Liver (tissue), 9 donors: ENCODE measurements around the gene RTCB. TPM values are rescaled to one million over a fixed set of nuclear protein-coding genes. Genes with fewer than 3 reads are reported as not detected.

Experiments
- DNase-seq: peaks from one replicate; pipeline ENCODE4 v3.0.0-alpha.2; 2017; ENCODE audit warnings: low spot score
- H3K27ac ChIP-seq, 2 donors: one replicate each; pipeline ENCODE4 v1.7.0; 2013; ENCODE audit warnings: inconsistent platforms in 2 of 2, low read length in 2 of 2, control low read depth in 1 of 2, low read depth in 1 of 2, mild to moderate bottlenecking in 1 of 2
- H3K27me3 ChIP-seq, 4 donors: one replicate each; pipeline versions ENCODE4 v1.6.1 to v1.7.0; 2013; ENCODE audit warnings: low read length in 3 of 4, inconsistent platforms in 1 of 4, mild to moderate bottlenecking in 1 of 4, moderate library complexity in 1 of 4; ENCODE audit not compliant: control insufficient read depth in 4 of 4, insufficient read depth in 4 of 4
- H3K36me3 ChIP-seq, 4 donors: one replicate each; pipeline versions ENCODE4 v1.6.1 to v1.7.0; 2013; ENCODE audit warnings: low read length in 3 of 4, mild to moderate bottlenecking in 3 of 4, low read depth in 1 of 4, moderate library complexity in 1 of 4; ENCODE audit not compliant: control insufficient read depth in 4 of 4, insufficient read depth in 3 of 4
- H3K4me1 ChIP-seq, 4 donors: one replicate each; pipeline versions ENCODE4 v1.6.1 to v1.7.0; 2013; ENCODE audit warnings: low read length in 3 of 4, mild to moderate bottlenecking in 3 of 4, moderate library complexity in 1 of 4; ENCODE audit not compliant: control insufficient read depth in 4 of 4, insufficient read depth in 4 of 4
- H3K4me3 ChIP-seq, 3 donors: one replicate each; pipeline versions ENCODE4 v1.6.1 to v1.7.0; 2013; ENCODE audit warnings: low read length in 3 of 3, control low read depth in 1 of 3, low read depth in 1 of 3, mild to moderate bottlenecking in 1 of 3
- H3K9ac ChIP-seq, 2 donors: one replicate each; pipeline ENCODE4 v1.7.0; 2013; ENCODE audit warnings: low read length in 2 of 2, mild to moderate bottlenecking in 2 of 2, moderate library complexity in 2 of 2, control low read depth in 1 of 2, low read depth in 1 of 2
- H3K9me3 ChIP-seq, 4 donors: one replicate each; pipeline versions ENCODE4 v1.6.1 to v1.7.0; 2013; ENCODE audit warnings: low read length in 3 of 4; ENCODE audit not compliant: control insufficient read depth in 4 of 4
- EGR1 ChIP-seq, 2 donors: IDR thresholded peaks; 2 replicates each; pipeline ENCODE4 v1.6.1; 2016 to 2018; ENCODE audit warnings: antibody characterized with exemption in 2 of 2, low read depth in 2 of 2
- FOXA1 ChIP-seq: IDR thresholded peaks from 2 replicates; pipeline ENCODE4 v1.6.1; 2016; ENCODE audit warnings: antibody characterized with exemption
- FOXA2 ChIP-seq: IDR thresholded peaks from 2 replicates; pipeline ENCODE4 v1.6.1; 2016; ENCODE audit warnings: antibody characterized with exemption
- GABPA ChIP-seq, 2 donors: IDR thresholded peaks in 1 of 2; conservative IDR thresholded peaks in 1 of 2; 2 replicates each; pipeline ENCODE4 v1.6.1; 2016; ENCODE audit warnings: antibody characterized with exemption in 2 of 2, mild to moderate bottlenecking in 1 of 2, moderate library complexity in 1 of 2
- HNF4A ChIP-seq, 2 donors: conservative IDR thresholded peaks; 2 replicates each; pipeline ENCODE4 v1.6.1; 2016; ENCODE audit warnings: antibody characterized with exemption in 2 of 2, mild to moderate bottlenecking in 2 of 2
- HNF4G ChIP-seq: IDR thresholded peaks from 2 replicates; pipeline ENCODE4 v1.6.1; 2016; ENCODE audit warnings: antibody characterized with exemption
- JUND ChIP-seq, 2 donors: IDR thresholded peaks; 2 replicates each; pipeline ENCODE4 v1.6.1; 2016; ENCODE audit warnings: antibody characterized with exemption in 2 of 2
- NR2F2 ChIP-seq: IDR thresholded peaks from 2 replicates; pipeline ENCODE4 v1.6.1; 2016; ENCODE audit warnings: antibody characterized with exemption
- RAD21 ChIP-seq, 2 donors: IDR thresholded peaks; 2 replicates each; pipeline ENCODE4 v1.6.1; 2016; ENCODE audit warnings: antibody characterized with exemption in 2 of 2, mild to moderate bottlenecking in 2 of 2
- RXRA ChIP-seq, 2 donors: IDR thresholded peaks; 2 replicates each; pipeline ENCODE4 v1.6.1; 2017 to 2018; ENCODE audit warnings: antibody characterized with exemption in 2 of 2, mild to moderate bottlenecking in 1 of 2
- SP1 ChIP-seq: IDR thresholded peaks from 2 replicates; pipeline ENCODE4 v1.6.1; 2018; ENCODE audit warnings: antibody characterized with exemption, mild to moderate bottlenecking
- TAF1 ChIP-seq: conservative IDR thresholded peaks from 2 replicates; pipeline ENCODE4 v1.6.1; 2016; ENCODE audit warnings: antibody characterized with exemption, mild to moderate bottlenecking
- YY1 ChIP-seq: IDR thresholded peaks from 2 replicates; pipeline ENCODE4 v1.6.1; 2016; ENCODE audit warnings: antibody characterized with exemption, mild to moderate bottlenecking
- WGBS: extraction: QIAGEN DNeasy Blood & Tissue Kit; methylation state at CpG from one replicate; pipeline ENCODE4 v1.1.7; 2013; 5-methylcytosine and 5-hydroxymethylcytosine counted together
- polyA plus RNA-seq, 2 donors: library from polyadenylated mRNA; stranded (reverse) in 1 of 2; unstranded in 1 of 2; fragments of 200-250 nt in 1 of 2; fragments of >200 nt in 1 of 2; fragmentation: Nextera tagmentation in 1 of 2; extraction: Ambion mirVana in 1 of 2; gene quantifications; one replicate each; pipeline versions ENCODE4 v1.2.1 to v1.2.3, GENCODE V29; 2013 to 2015
- total RNA-seq, 2 donors: library from RNA; depleted of rRNA; stranded (reverse); fragments of >200 nt; gene quantifications; one replicate each; pipeline ENCODE4 v1.2.3, GENCODE V29; 2014
- TF ChIP-seq, protein P1 (sequence below): IDR thresholded peaks from 2 replicates; pipeline ENCODE4 v1.6.1; 2016; ENCODE audit warnings: antibody characterized with exemption
- TF ChIP-seq, protein P2 (sequence below): IDR thresholded peaks from 2 replicates; pipeline ENCODE4 v1.6.1; 2016; ENCODE audit warnings: antibody characterized with exemption, mild to moderate bottlenecking
- TF ChIP-seq, protein P3 (sequence below): IDR thresholded peaks from 2 replicates; pipeline ENCODE4 v1.6.1; 2016; ENCODE audit warnings: antibody characterized with exemption
- TF ChIP-seq, protein P4 (sequence below): IDR thresholded peaks from 2 replicates; pipeline ENCODE4 v1.6.1; 2016; ENCODE audit warnings: antibody characterized with exemption
- TF ChIP-seq, protein P5 (sequence below): fragments of 150-350 bp; IDR thresholded peaks from 2 replicates; pipeline ENCODE4 v1.5.1; 2017; ENCODE audit warnings: improper control_type of control experiment, low read depth, low read length; ENCODE audit not compliant: missing input control
- donor health status: healthy.
- donor health status: healthy.
- donor health status: healthy.
- donor health status: healthy.
- donor health status: healthy.

Gene RTCB
- total and polyA plus RNA-seq, 4 donors: 36.7 to 76.7 (median 46.3) TPM

DNA sequence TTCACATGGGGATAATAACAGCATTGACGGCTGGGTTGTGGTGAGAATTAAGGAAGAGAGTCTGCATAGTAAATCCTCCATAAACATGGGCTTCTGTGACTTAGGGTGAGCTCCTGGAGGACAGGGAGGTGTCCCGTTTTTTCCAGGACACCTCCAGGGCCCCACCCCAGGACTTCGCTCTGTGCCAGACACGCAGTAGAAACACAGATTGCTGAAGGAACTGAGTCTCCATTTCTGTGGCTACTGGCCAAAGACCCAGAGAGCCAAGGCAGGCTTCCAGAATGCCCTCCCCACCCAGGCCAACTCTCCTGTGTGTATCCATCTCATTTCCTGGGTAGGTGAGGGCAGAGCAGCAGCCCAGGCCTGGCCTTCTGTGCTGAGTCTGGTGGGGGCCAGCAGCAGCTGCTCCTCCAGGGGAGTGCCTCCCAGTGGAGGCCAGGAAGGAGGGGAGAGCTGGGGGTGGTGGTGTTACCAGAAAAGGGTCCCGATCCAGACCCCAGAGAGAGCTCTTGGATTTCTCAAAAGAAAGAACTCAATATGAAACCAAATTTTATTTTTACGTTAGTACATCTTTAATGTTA is 63.9 kb downstream of the RTCB start:
- H3K9me3 ChIP-seq: no peaks in the 10 kb centered on the region
- H3K9ac ChIP-seq: no peak overlapping the region
- 75% methylated on average over 6 of the region's 6 CpGs for WGBS
- no peaks in the 10 kb centered on the region for H3K36me3 ChIP-seq
- H3K27me3 ChIP-seq: peaks cover 0 to 5% (median 0%) of the 10 kb centered on the region in 4 donors
- H3K27ac ChIP-seq: no peak overlapping the region
- TF ChIP-seq, protein P1, sequence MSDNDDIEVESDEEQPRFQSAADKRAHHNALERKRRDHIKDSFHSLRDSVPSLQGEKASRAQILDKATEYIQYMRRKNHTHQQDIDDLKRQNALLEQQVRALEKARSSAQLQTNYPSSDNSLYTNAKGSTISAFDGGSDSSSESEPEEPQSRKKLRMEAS: no peak
- TF ChIP-seq NR2F2 (no peak), SP1 (no peak), FOXA2 (no peak), HNF4A (conservative IDR thresholded peaks at IDR 0.05) (no peak), RAD21 (IDR thresholded peaks at IDR 0.05) (no peak), TAF1 (no peak), GABPA (IDR thresholded peaks at IDR 0.05 in 1 of 2, conservative IDR thresholded peaks at IDR 0.05 in 1 of 2) (no peak)
- TF ChIP-seq, protein P2, sequence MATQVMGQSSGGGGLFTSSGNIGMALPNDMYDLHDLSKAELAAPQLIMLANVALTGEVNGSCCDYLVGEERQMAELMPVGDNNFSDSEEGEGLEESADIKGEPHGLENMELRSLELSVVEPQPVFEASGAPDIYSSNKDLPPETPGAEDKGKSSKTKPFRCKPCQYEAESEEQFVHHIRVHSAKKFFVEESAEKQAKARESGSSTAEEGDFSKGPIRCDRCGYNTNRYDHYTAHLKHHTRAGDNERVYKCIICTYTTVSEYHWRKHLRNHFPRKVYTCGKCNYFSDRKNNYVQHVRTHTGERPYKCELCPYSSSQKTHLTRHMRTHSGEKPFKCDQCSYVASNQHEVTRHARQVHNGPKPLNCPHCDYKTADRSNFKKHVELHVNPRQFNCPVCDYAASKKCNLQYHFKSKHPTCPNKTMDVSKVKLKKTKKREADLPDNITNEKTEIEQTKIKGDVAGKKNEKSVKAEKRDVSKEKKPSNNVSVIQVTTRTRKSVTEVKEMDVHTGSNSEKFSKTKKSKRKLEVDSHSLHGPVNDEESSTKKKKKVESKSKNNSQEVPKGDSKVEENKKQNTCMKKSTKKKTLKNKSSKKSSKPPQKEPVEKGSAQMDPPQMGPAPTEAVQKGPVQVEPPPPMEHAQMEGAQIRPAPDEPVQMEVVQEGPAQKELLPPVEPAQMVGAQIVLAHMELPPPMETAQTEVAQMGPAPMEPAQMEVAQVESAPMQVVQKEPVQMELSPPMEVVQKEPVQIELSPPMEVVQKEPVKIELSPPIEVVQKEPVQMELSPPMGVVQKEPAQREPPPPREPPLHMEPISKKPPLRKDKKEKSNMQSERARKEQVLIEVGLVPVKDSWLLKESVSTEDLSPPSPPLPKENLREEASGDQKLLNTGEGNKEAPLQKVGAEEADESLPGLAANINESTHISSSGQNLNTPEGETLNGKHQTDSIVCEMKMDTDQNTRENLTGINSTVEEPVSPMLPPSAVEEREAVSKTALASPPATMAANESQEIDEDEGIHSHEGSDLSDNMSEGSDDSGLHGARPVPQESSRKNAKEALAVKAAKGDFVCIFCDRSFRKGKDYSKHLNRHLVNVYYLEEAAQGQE: no peak
- TF ChIP-seq, protein P3, sequence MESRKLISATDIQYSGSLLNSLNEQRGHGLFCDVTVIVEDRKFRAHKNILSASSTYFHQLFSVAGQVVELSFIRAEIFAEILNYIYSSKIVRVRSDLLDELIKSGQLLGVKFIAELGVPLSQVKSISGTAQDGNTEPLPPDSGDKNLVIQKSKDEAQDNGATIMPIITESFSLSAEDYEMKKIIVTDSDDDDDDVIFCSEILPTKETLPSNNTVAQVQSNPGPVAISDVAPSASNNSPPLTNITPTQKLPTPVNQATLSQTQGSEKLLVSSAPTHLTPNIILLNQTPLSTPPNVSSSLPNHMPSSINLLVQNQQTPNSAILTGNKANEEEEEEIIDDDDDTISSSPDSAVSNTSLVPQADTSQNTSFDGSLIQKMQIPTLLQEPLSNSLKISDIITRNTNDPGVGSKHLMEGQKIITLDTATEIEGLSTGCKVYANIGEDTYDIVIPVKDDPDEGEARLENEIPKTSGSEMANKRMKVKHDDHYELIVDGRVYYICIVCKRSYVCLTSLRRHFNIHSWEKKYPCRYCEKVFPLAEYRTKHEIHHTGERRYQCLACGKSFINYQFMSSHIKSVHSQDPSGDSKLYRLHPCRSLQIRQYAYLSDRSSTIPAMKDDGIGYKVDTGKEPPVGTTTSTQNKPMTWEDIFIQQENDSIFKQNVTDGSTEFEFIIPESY: no peak
- DNase-seq: no peak
- H3K4me3 ChIP-seq: no peak overlapping the region
- no peaks in the 10 kb centered on the region for H3K4me1 ChIP-seq

DNA sequence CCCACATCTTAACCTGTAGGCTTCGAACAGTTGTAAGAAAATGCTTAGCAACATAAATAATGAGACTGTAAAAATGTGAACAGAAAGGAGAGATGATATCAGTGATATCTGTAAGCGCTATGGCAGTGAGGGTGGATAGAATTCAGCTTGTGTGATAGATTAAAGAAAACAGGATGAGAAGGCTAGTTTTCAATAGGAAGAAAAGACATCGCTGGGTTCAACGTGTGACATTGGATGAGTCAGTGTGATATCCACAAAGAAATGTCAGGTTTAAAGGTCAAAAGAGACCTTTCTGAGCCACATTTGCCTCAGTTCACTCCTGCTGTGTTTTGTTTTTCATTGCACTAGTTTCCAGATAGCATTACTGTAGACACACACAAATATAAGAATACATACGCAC is 68.1 kb downstream of the RTCB start:
- H3K9me3 ChIP-seq: no peaks in the 10 kb centered on the region
- WGBS: 79% methylated on average over 5 of the region's 5 CpGs
- H3K27me3 ChIP-seq: peaks cover 0 to 5% (median 0%) of the 10 kb centered on the region in 4 donors
- TF ChIP-seq, protein P1: no peak
- TF ChIP-seq TAF1 (no peak), SP1 (no peak), GABPA (IDR thresholded peaks at IDR 0.05 in 1 of 2, conservative IDR thresholded peaks at IDR 0.05 in 1 of 2) (no peak), RAD21 (IDR thresholded peaks at IDR 0.05) (no peak), YY1 (no peak), EGR1 (IDR thresholded peaks at IDR 0.05; ENCODE audit: low read depth in 2 of 2) (no peak), FOXA2 (no peak), RXRA (IDR thresholded peaks at IDR 0.05) (no peak), JUND (IDR thresholded peaks at IDR 0.05) (no peak), HNF4G (no peak), HNF4A (conservative IDR thresholded peaks at IDR 0.05) (no peak), FOXA1 (no peak)
- TF ChIP-seq, protein P3: no peak
- TF ChIP-seq, protein P4, sequence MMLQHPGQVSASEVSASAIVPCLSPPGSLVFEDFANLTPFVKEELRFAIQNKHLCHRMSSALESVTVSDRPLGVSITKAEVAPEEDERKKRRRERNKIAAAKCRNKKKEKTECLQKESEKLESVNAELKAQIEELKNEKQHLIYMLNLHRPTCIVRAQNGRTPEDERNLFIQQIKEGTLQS: no peak
- TF ChIP-seq, protein P5, sequence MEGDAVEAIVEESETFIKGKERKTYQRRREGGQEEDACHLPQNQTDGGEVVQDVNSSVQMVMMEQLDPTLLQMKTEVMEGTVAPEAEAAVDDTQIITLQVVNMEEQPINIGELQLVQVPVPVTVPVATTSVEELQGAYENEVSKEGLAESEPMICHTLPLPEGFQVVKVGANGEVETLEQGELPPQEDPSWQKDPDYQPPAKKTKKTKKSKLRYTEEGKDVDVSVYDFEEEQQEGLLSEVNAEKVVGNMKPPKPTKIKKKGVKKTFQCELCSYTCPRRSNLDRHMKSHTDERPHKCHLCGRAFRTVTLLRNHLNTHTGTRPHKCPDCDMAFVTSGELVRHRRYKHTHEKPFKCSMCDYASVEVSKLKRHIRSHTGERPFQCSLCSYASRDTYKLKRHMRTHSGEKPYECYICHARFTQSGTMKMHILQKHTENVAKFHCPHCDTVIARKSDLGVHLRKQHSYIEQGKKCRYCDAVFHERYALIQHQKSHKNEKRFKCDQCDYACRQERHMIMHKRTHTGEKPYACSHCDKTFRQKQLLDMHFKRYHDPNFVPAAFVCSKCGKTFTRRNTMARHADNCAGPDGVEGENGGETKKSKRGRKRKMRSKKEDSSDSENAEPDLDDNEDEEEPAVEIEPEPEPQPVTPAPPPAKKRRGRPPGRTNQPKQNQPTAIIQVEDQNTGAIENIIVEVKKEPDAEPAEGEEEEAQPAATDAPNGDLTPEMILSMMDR: no peak
- H3K4me3 ChIP-seq: no peak overlapping the region
- no peaks in the 10 kb centered on the region for H3K36me3 ChIP-seq
- DNase-seq: no peak
- no peaks in the 10 kb centered on the region for H3K4me1 ChIP-seq
- H3K27ac ChIP-seq: no peak overlapping the region
- H3K9ac ChIP-seq: no peak overlapping the region
